Right lobe of liver (tissue), 4 donors: ENCODE measurements around the gene CUX1.

Source experiments
- CTCF ChIP-seq, 4 donors: fragments of 200-600 bp in 3 of 4; fragments of 450-650 bp in 1 of 4; IDR thresholded peaks; one replicate each; pipeline versions ENCODE4 v1.5.1 to v1.8.0; 2016 to 2022; ENCODE audit warnings: antibody characterized with exemption in 4 of 4, mild to moderate bottlenecking in 2 of 4
- POLR2A ChIP-seq: fragments of 450-650 bp; IDR thresholded peaks from one replicate; pipeline ENCODE4 v1.6.1; 2017; ENCODE audit warnings: antibody characterized with exemption, mild to moderate bottlenecking
- donor health status: DM: no; HTN: no; CAD: no.
- donor health status: DM: no; HTN: no; CAD: no.
- donor health status: DM: no; HTN: yes; CAD: no.

GRCh38 chr7:102312317-102312716 lies 494.9 kb downstream of the CUX1 start:
- TF ChIP-seq CTCF (IDR thresholded peaks at IDR 0.05): no peak
- no peak for TF ChIP-seq POLR2A
